ENCODE results near the gene SH2D4B. TPM values are rescaled to one million over a fixed set of nuclear protein-coding genes. Genes with fewer than 3 reads are reported as not detected.
A peak's percentile ranks its signal among the peaks of the same experiment; 100 is the strongest.

SH2D4B gene
- total RNA-seq, 4 donors from 2014 or later = not detected

DNA sequence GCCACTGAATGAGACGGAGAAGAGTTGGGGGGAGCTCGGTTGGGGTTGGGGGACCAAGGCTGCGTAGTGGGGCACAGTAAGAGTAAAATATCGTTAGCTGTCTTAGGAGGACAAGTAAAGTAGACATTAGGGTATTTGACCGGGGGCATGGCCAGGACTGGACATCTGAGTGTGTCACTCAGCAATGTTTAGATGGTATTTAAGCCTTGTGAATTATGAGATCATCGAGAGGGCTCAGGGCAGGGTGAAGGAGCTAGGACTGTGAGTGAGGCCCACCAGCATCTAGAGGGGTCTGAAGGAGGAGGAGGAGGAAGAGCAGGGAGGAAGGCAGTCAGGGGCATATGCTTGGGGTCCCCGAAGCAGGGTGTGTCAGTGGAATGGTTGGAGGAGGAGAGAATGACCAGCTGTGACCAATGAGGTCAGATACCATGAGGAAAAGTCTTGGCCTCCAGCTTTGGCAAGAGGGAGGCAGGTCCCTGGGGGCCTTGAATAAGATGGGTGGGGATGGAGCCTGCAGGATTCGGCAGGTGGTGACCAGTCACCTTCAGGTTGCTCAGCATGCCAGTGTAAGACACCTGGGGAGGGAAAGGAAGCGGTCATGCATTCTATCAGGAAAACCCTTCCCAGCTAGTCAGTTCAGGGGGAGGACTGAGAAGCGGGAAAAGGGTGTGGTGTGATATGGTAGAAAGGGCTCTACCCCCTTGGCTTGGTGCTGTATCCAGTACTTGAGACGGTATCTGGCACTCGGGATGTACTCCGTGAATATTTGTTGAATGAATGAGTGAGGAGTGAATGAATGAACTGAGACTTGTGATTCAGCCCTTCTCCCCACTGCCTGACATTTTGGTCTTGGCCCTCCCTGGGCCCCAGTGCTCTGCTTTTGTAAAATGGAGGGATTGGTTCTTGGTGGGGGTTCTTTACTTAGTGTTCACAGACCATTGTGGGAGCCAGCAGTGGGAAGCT is 34.8 kb upstream of the SH2D4B start:
- peaks cover 0 to 13% (median 7%) of the 10 kb centered on the region in 3 donors for H3K36me3 ChIP-seq
- no peak for TF ChIP-seq EP300 (IDR thresholded peaks at IDR 0.05)
- TF ChIP-seq POLR2A (IDR thresholded peaks at IDR 0.05) = no peak
- no peak for TF ChIP-seq CTCF (IDR thresholded peaks at IDR 0.05)
- H3K4me3 ChIP-seq = no peak overlapping the region
- WGBS, 2 donors = 69 to 80% methylated on average over 13 of the region's 13 CpGs
- peaks cover 6 to 99% (median 83%) of the 10 kb centered on the region in 4 donors for H3K4me1 ChIP-seq
- DNase-seq (ENCODE audit: low spot score in 2 of 2) = no peak
- H3K9me3 ChIP-seq = no peaks in the 10 kb centered on the region
- H3K27me3 ChIP-seq = no peaks in the 10 kb centered on the region
- H3K27ac ChIP-seq = peak overlapping the region in 2 of 4 donors; percentile 86 to 96

- WGBS, 2 donors = 67 to 73% methylated on average over 7 of the region's 7 CpGs
- no peak overlapping the region for H3K4me3 ChIP-seq
- H3K4me1 ChIP-seq = peaks cover 5 to 97% (median 75%) of the 10 kb centered on the region in 4 donors
- TF ChIP-seq EP300 (IDR thresholded peaks at IDR 0.05) = no peak
- TF ChIP-seq CTCF (IDR thresholded peaks at IDR 0.05) = no peak
- no peak for TF ChIP-seq POLR2A (IDR thresholded peaks at IDR 0.05)
- H3K36me3 ChIP-seq = peaks cover 0 to 21% (median 8%) of the 10 kb centered on the region in 3 donors
- no peaks in the 10 kb centered on the region for H3K9me3 ChIP-seq
- H3K27ac ChIP-seq = peak overlapping the region in 3 of 4 donors; percentile 62 to 96 (median 86)
- H3K27me3 ChIP-seq = no peaks in the 10 kb centered on the region
- DNase-seq (ENCODE audit: low spot score in 2 of 2) = no peak
Observed at GRCh38 chr10:80503584-80504157, 34.0 kb upstream of the SH2D4B start.

DNA sequence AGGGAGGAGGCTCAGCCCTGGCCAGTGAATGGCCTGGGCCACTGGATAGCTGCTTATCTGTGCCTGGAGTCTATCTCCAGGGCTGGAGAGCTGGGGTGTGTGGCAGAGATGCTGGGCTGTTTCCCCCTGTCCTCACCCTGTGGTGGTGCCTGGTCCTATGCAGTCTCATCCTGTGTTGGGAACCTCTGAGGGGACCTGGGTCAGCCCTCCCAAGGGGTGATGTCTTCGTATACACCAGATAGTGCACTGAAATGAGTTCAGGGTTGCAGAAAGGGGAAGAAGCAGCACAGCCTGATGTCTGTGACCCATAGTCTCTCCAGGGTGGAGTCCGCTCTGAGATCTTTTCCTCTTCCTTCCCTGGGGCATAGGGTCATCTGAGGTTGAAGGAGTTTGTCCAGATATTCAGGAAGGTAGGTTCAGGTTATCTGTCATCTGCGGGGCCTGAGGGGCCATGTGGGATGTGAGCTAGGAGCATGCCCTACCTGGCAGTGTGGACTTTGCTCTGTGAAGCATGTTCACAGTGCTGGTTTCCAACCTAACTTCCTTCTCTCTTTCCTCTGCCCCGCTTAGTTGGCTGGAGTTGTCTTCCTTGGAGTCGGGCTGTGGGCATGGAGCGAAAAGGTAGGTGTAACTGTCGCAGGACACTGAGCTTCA is 33.4 kb upstream of the SH2D4B start:
- Histone ChIP-seq H3K9me3 (no peaks in the 10 kb centered on the region), H3K4me1 (peaks cover 5 to 97% (median 69%) of the 10 kb centered on the region in 4 donors), H3K36me3 (peaks cover 0 to 27% (median 14%) of the 10 kb centered on the region in 3 donors), H3K27me3 (no peaks in the 10 kb centered on the region), H3K4me3 (no peak overlapping the region), H3K27ac (peak overlapping the region; percentile 58 to 96 (median 74))
- no peak for DNase-seq (ENCODE audit: low spot score in 2 of 2)
- no peak for TF ChIP-seq CTCF (IDR thresholded peaks at IDR 0.05)
- no peak for TF ChIP-seq EP300 (IDR thresholded peaks at IDR 0.05)
- TF ChIP-seq POLR2A (IDR thresholded peaks at IDR 0.05) = no peak
- 65 to 69% methylated on average over 7 of the region's 7 CpGs for WGBS, 2 donors

GRCh38 chr10:80504897-80505465 is 32.7 kb upstream of the SH2D4B start:
- H3K4me1 ChIP-seq = peaks cover 5 to 95% (median 62%) of the 10 kb centered on the region in 4 donors

More at GRCh38 chr10:80504897-80505465, 32.7 kb upstream of the SH2D4B start:
- peak overlapping the region; percentile 58 to 96 (median 74) for H3K27ac ChIP-seq
- TF ChIP-seq CTCF (IDR thresholded peaks at IDR 0.05) (no peak), POLR2A (IDR thresholded peaks at IDR 0.05) (no peak), EP300 (IDR thresholded peaks at IDR 0.05) (no peak)
- no peak for DNase-seq (ENCODE audit: low spot score in 2 of 2)
- H3K4me3 ChIP-seq = no peak overlapping the region
- 56 to 65% methylated on average over 5 of the region's 5 CpGs for WGBS, 2 donors
- H3K9me3 ChIP-seq = no peaks in the 10 kb centered on the region
- peaks cover 0 to 34% (median 20%) of the 10 kb centered on the region in 3 donors for H3K36me3 ChIP-seq
- H3K27me3 ChIP-seq = no peaks in the 10 kb centered on the region

Measured in tibial nerve (tissue), 4 donors.